MG63 (cell line): ENCODE results near the gene NAA38. TPM values are rescaled to one million over a fixed set of nuclear protein-coding genes. Genes with fewer than 3 reads are reported as not detected.

Source experiments
- total RNA-seq: library from RNA; depleted of rRNA; stranded (reverse); fragments of >200 nt; shearing (Covaris generic); gene quantifications from 2 replicates; pipeline ENCODE4 v1.2.3, GENCODE V29; 2014; ENCODE audit warnings: low replicate concordance; rRNA removed

Gene NAA38
- total RNA-seq, 1 experiment from 2014 or later: 264 TPM

Other genes with a start within 250 kb of the NAA38 start
- gene FXR2, start 242.7 kb downstream of the NAA38 start, total RNA-seq: 26.8 and 49.5 TPM in 2 replicates
- 16.0 and 20.1 TPM in 2 replicates for gene SAT2, start 229.7 kb downstream of the NAA38 start, total RNA-seq
- not detected in 2 replicates for gene SHBG, start 227.4 kb downstream of the NAA38 start, total RNA-seq
- not detected in 2 replicates for gene ATP1B2, start 206.6 kb downstream of the NAA38 start, total RNA-seq
- gene TP53, start 170.1 kb downstream of the NAA38 start, total RNA-seq: 2.8 and 12.2 TPM in 2 replicates
- 13.4 and 25.9 TPM in 2 replicates for gene WRAP53, start 169.1 kb downstream of the NAA38 start, total RNA-seq
- gene EFNB3, start 152.4 kb downstream of the NAA38 start, total RNA-seq: 0.53 TPM in 1 of 2 replicates, not detected in the other
- gene DNAH2, start 139.8 kb downstream of the NAA38 start, total RNA-seq: not detected in 2 replicates
- 0.07 and 0.20 TPM in 2 replicates for gene KDM6B, start 23.3 kb downstream of the NAA38 start, total RNA-seq
- not detected in 2 replicates for gene TMEM88, start 2.5 kb downstream of the NAA38 start, total RNA-seq
- gene CYB5D1, start 444 bp upstream of the NAA38 start, total RNA-seq: 18.2 and 38.2 TPM in 2 replicates
- 49.6 and 51.1 TPM in 2 replicates for gene CHD3, start 31.2 kb upstream of the NAA38 start, total RNA-seq
- gene RNF227, start 58.7 kb upstream of the NAA38 start, total RNA-seq: 0.15 and 1.6 TPM in 2 replicates
- not detected in 2 replicates for gene KCNAB3, start 72.3 kb upstream of the NAA38 start, total RNA-seq
- 3.8 and 4.5 TPM in 2 replicates for gene TRAPPC1, start 74.4 kb upstream of the NAA38 start, total RNA-seq
- 29.5 and 39.9 TPM in 2 replicates for gene CNTROB, start 74.6 kb upstream of the NAA38 start, total RNA-seq
- 0.23 TPM in 1 of 2 replicates, not detected in the other for gene GUCY2D, start 145.1 kb upstream of the NAA38 start, total RNA-seq
- gene ALOX15B, start 181.5 kb upstream of the NAA38 start, total RNA-seq: not detected in 2 replicates
- not detected in 2 replicates for gene ALOX12B, start 230.2 kb upstream of the NAA38 start, total RNA-seq